ENCODE data around the gene CXorf66.
"Not testable (repeated sequence)": the region's sequence is repeated elsewhere in the genome, so short reads cannot be mapped to it uniquely, and the experiment has no call there.

CXorf66 gene

GRCh38 chrX:139924069-139924695, 41.1 kb downstream of the CXorf66 start:
- no peak for DNase-seq

GRCh38 chrX:139921142-139921541, 44.2 kb downstream of the CXorf66 start:
- not testable (repeated sequence) for DNase-seq

- DNase-seq: no peak
These were observed 45.0 kb downstream of the CXorf66 start for GRCh38 chrX:139920316-139920715.

GRCh38 chrX:139914421-139914820, 50.9 kb downstream of the CXorf66 start:
- DNase-seq: no peak

- DNase-seq: no peak
These were observed 55.6 kb downstream of the CXorf66 start for GRCh38 chrX:139909712-139910111.

GRCh38 chrX:139907078-139907477, 58.2 kb downstream of the CXorf66 start:
- no peak for DNase-seq

- DNase-seq: no peak
These were observed 59.6 kb downstream of the CXorf66 start for GRCh38 chrX:139905743-139906142.
